SK-N-MC (cell line): ENCODE data around the gene ALPP.

Source experiments
- EZH2 ChIP-seq: fragments of 200-600 bp; sonication (generic); IDR thresholded peaks from one replicate; pipeline ENCODE4 v1.6.1; 2017; ENCODE audit warnings: antibody characterized with exemption
- POLR2AphosphoS5 ChIP-seq: IDR thresholded peaks from 2 replicates; pipeline ENCODE4 v1.6.1; 2012; ENCODE audit warnings: mild to moderate bottlenecking, low read depth, low read length, borderline replicate concordance

DNA sequence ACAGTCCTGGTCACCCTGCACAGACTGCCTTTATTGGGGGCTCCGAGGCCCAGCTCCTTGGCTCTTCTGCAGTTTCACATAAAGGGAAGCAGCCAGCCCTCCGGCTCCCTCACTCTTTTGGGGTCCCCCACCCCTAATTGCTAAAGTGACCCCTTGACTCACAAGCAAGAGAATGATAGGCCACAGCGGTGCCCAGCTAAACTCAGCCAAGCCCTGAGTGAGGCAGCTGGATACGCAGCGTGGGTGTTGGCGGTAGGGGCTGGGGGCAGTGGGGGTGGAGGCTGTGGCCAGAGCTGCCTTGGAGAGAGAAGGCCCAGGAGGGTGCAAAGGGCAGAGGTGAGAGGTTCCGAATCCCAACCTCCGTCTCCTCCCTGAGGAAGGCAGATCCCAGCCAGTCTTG is 25.5 kb upstream of the ALPP start:
- TF ChIP-seq EZH2 = no peak
- TF ChIP-seq POLR2AphosphoS5 = no peak
